H9 (cell line): ENCODE data around the gene HPCAL4. TPM values are rescaled to one million over a fixed set of nuclear protein-coding genes. Genes with fewer than 3 reads are reported as not detected.

Experiments used
- DNase-seq: peaks from one replicate; pipeline ENCODE4 v3.0.0-alpha.2; 2017
- H2AFZ ChIP-seq: one replicate; pipeline ENCODE4 v1.6.1; 2013; ENCODE audit warnings: mild to moderate bottlenecking, low read length, control low read depth, moderate library complexity
- H2AK5ac ChIP-seq: 2 replicates; pipeline ENCODE4 v1.6.1; 2013; ENCODE audit warnings: low read length, control low read depth, mixed read lengths; ENCODE audit not compliant: insufficient read length
- H2BK120ac ChIP-seq: one replicate; pipeline ENCODE4 v1.6.1; 2013; ENCODE audit warnings: low read depth, mild to moderate bottlenecking, low read length, control low read depth, inconsistent platforms; ENCODE audit not compliant: poor library complexity, severe bottlenecking
- H2BK12ac ChIP-seq: 2 replicates; pipeline ENCODE4 v1.6.1; 2013; ENCODE audit warnings: low read length, control low read depth, mixed read lengths, low read depth; ENCODE audit not compliant: insufficient read length
- H2BK15ac ChIP-seq: 2 replicates; pipeline ENCODE4 v1.6.1; 2013; ENCODE audit warnings: low read depth, low read length, control low read depth
- H2BK20ac ChIP-seq: one replicate; pipeline ENCODE4 v1.6.1; 2013; ENCODE audit warnings: low read depth, mild to moderate bottlenecking, low read length, control low read depth, inconsistent platforms; ENCODE audit not compliant: poor library complexity, severe bottlenecking
- H2BK5ac ChIP-seq: 2 replicates; pipeline ENCODE4 v1.6.1; 2013; ENCODE audit warnings: low read length, control low read depth, mixed read lengths; ENCODE audit not compliant: insufficient read length
- H3K14ac ChIP-seq: 2 replicates; pipeline ENCODE4 v1.6.1; 2013; ENCODE audit warnings: low read length, control low read depth; ENCODE audit not compliant: insufficient read depth
- H3K18ac ChIP-seq: 2 replicates; pipeline ENCODE4 v1.6.1; 2013; ENCODE audit warnings: low read depth, mild to moderate bottlenecking, mixed read lengths, low read length, control low read depth; ENCODE audit not compliant: insufficient read length
- H3K23ac ChIP-seq: 2 replicates; pipeline ENCODE4 v1.6.1; 2013; ENCODE audit warnings: low read length, control low read depth, mixed read lengths, low read depth; ENCODE audit not compliant: insufficient read length
- H3K23me2 ChIP-seq: 2 replicates; pipeline ENCODE4 v1.6.1; 2013; ENCODE audit warnings: low read depth, mild to moderate bottlenecking, mixed read lengths, low read length, control low read depth; ENCODE audit not compliant: insufficient read length, poor library complexity, severe bottlenecking
- H3K27ac ChIP-seq: 2 replicates; pipeline ENCODE4 v1.5.1; 2013; ENCODE audit warnings: low read length, control low read depth, mixed read lengths, low read depth; ENCODE audit not compliant: insufficient read length
- H3K27me3 ChIP-seq: 2 replicates; pipeline ENCODE4 v1.6.1; 2013; ENCODE audit warnings: low read length, control low read depth, inconsistent platforms; ENCODE audit not compliant: insufficient read depth
- H3K4ac ChIP-seq: 2 replicates; pipeline ENCODE4 v1.6.1; 2013; ENCODE audit warnings: low read depth, mild to moderate bottlenecking, control low read depth, inconsistent platforms, low read length, moderate library complexity
- H3K4me1 ChIP-seq: 2 replicates; pipeline ENCODE4 v1.6.1; 2013; ENCODE audit warnings: low read length, control low read depth, inconsistent platforms; ENCODE audit not compliant: insufficient read depth
- H3K4me2 ChIP-seq: 2 replicates; pipeline ENCODE4 v1.6.1; 2013; ENCODE audit warnings: low read length, control low read depth, mixed read lengths; ENCODE audit not compliant: insufficient read length, insufficient read depth
- H3K56ac ChIP-seq: 2 replicates; pipeline ENCODE4 v1.6.1; 2013; ENCODE audit warnings: low read depth, mild to moderate bottlenecking, mixed read lengths, low read length, control low read depth; ENCODE audit not compliant: insufficient read length
- H3K79me1 ChIP-seq: 2 replicates; pipeline ENCODE4 v1.6.1; 2013; ENCODE audit warnings: low read depth, mild to moderate bottlenecking, moderate library complexity, low read length, control low read depth, inconsistent platforms; ENCODE audit not compliant: insufficient read depth, poor library complexity, severe bottlenecking
- H3K79me2 ChIP-seq: 2 replicates; pipeline ENCODE4 v1.6.1; 2013; ENCODE audit warnings: low read length, control low read depth, inconsistent platforms; ENCODE audit not compliant: insufficient read depth
- H3K9ac ChIP-seq: 2 replicates; pipeline ENCODE4 v1.6.1; 2013; ENCODE audit warnings: low read length, control low read depth, mixed read lengths; ENCODE audit not compliant: insufficient read length; ENCODE audit errors: extremely low read depth
- H3K9me3 ChIP-seq: one replicate; pipeline ENCODE4 v1.6.1; 2013; ENCODE audit warnings: low read depth, low read length, inconsistent platforms; ENCODE audit not compliant: control insufficient read depth
- H3T11ph ChIP-seq: one replicate; pipeline ENCODE4 v1.6.1; 2013; ENCODE audit warnings: mild to moderate bottlenecking, low read length, control low read depth, inconsistent platforms
- H4K20me1 ChIP-seq: one replicate; pipeline ENCODE4 v1.6.1; 2013; ENCODE audit not compliant: control insufficient read depth, insufficient read length, insufficient read depth
- H4K5ac ChIP-seq: 2 replicates; pipeline ENCODE4 v1.6.1; 2013; ENCODE audit warnings: low read depth, mild to moderate bottlenecking, mixed read lengths, low read length, control low read depth; ENCODE audit not compliant: insufficient read length
- H4K8ac ChIP-seq: replicated peaks from 2 replicates; pipeline ENCODE4 v1.6.1; 2013; ENCODE audit warnings: low read length, control low read depth, mixed read lengths, low read depth; ENCODE audit not compliant: insufficient read length
- H4K91ac ChIP-seq: 2 replicates; pipeline ENCODE4 v1.6.1; 2013; ENCODE audit warnings: low read depth, mild to moderate bottlenecking, moderate library complexity, mixed read lengths, low read length, control low read depth; ENCODE audit not compliant: insufficient read length
- H3K27ac Mint-ChIP-seq, 3 experiments: 2 replicates in 2 of 3; 3 replicates in 1 of 3; pipeline ENCODE4 v1.8.0; 2020 to 2021; ENCODE audit warnings: mixed read lengths in 3 of 3, mild to moderate bottlenecking in 1 of 3, moderate library complexity in 1 of 3
- H3K27me3 Mint-ChIP-seq: 2 replicates; pipeline ENCODE4 v1.8.0; 2021; ENCODE audit warnings: low read depth, mild to moderate bottlenecking, moderate library complexity, mixed read lengths
- H3K36me3 Mint-ChIP-seq, 3 experiments: 2 replicates in 2 of 3; 3 replicates in 1 of 3; pipeline ENCODE4 v1.8.0; 2020 to 2021; ENCODE audit warnings: low read depth in 3 of 3, mixed read lengths in 3 of 3; ENCODE audit not compliant: insufficient read depth in 1 of 3
- H3K4me1 Mint-ChIP-seq, 2 experiments: 2 replicates each; pipeline ENCODE4 v1.8.0; 2020; ENCODE audit warnings: mixed read lengths in 2 of 2
- H3K4me3 Mint-ChIP-seq, 2 experiments: 2 replicates in 1 of 2; 3 replicates in 1 of 2; pipeline ENCODE4 v1.8.0; 2020 to 2021; ENCODE audit warnings: mild to moderate bottlenecking in 2 of 2, mixed read lengths in 2 of 2, moderate library complexity in 1 of 2
- H3K9me3 Mint-ChIP-seq, 2 experiments: 2 replicates in 1 of 2; 3 replicates in 1 of 2; pipeline ENCODE4 v1.8.0; 2020; ENCODE audit warnings: mild to moderate bottlenecking in 2 of 2, mixed read lengths in 2 of 2, moderate library complexity in 1 of 2
- CTCF ChIP-seq: fragments of 200-600 bp; sonication (generic); conservative IDR thresholded peaks from 3 replicates; pipeline ENCODE4 v1.8.0; 2021; ENCODE audit warnings: antibody characterized with exemption, mild to moderate bottlenecking
- WGBS: extraction: QIAGEN DNeasy Blood & Tissue Kit; methylation state at CpG from one replicate; pipeline ENCODE4 v1.1.7; 2013; ENCODE audit warnings: missing lambda C conversion rate, low lambda C conversion rate, mixed read lengths; ENCODE audit not compliant: insufficient read length; ENCODE audit errors: extremely low coverage; 5-methylcytosine and 5-hydroxymethylcytosine counted together
- long read RNA-seq: library from polyadenylated mRNA; unstranded; transcript quantifications from one replicate; pipeline ENCODE4 v2.0.0, GENCODE V29; 2020
- total RNA-seq: library from RNA; stranded (reverse); gene quantifications from 2 replicates; pipeline ENCODE4 v1.2.1, GENCODE V29; 2021

HPCAL4 gene
- total RNA-seq = 0.15 TPM in 2 replicates
- long read RNA-seq, full-length matches to known transcripts = 2 of 2 reads
- long read RNA-seq, partial matches to known transcripts = 0 of 2 reads
- long read RNA-seq, other reads (novel, unspliced or antisense) = 0 of 2 reads

DNA sequence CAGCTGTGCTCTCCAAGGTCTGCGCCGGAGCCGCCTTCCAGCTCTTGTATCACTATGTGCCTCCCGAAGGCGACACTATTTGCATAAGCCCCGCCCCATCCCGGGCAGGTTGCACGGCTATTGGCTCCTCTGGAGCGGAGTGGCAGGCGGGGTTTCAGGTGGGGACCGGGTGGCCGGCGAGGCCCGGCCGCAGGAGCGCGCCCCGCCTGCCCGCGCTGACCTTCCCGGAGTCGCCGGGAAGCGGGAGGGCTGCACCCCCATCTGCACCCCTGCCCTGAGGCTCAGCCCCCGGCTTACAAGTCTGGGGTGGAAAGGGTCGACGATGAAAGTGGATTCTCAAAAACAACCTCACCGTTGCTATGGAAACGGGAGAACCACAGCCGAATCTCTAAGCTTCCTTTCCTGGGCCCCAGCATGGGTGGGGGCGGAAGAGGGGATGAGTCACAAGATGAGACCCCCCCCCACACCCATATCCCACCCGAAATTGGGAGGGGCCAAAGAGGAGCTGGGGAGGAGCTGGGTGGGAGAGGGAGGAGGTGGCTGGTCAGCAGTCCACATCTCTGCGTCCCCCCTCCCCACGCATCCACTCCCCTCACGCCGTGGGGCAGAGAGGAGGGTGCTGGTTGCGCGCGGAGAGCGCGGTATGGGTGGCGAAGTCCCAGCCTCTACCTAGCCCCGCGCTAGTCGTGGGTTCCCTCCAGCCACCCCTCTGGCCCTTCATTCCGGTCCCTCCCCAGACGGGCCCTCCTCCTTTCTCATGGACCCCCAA lies at the start of gene HPCAL4:
TSS of gene HPCAL4 (minus strand) at position 51 of the 769 bp plus-strand sequence. CDS start 6,830 bp downstream, outside the sequence.
- H3K27me3 ChIP-seq = peaks cover 86% of the 10 kb centered on the region
- H3K4me2 ChIP-seq = peak within 1 kb of the TSS; percentile 32
- no peaks in the 10 kb centered on the region for H3K9me3 Mint-ChIP-seq
- no peak within 1 kb of the TSS for H3K4ac ChIP-seq
- peaks cover 100% of the 10 kb centered on the region for H3K27me3 Mint-ChIP-seq
- no peak within 1 kb of the TSS for H3K9ac ChIP-seq
- peaks cover 6 to 15% of the 10 kb centered on the region in 2 experiments for H3K4me1 Mint-ChIP-seq
- H3K27ac ChIP-seq = no peak within 1 kb of the TSS
- H2BK15ac ChIP-seq = no peak within 1 kb of the TSS
- no peak within 1 kb of the TSS for H2AK5ac ChIP-seq
- peak within 1 kb of the TSS; percentile 7 to 74; a peak in 4 of 5 replicates for H3K4me3 Mint-ChIP-seq
- no peaks in the 10 kb centered on the region for H3K4me1 ChIP-seq
- H3K56ac ChIP-seq = no peak within 1 kb of the TSS
- H3K23me2 ChIP-seq = peaks cover 12% of the 10 kb centered on the region
- no peak within 1 kb of the TSS for H2BK5ac ChIP-seq
- no peak within 1 kb of the TSS for H2BK20ac ChIP-seq
- DNase-seq = peak; percentile 97
- H3K18ac ChIP-seq = peak within 1 kb of the TSS; percentile 66
- H4K91ac ChIP-seq = no peak within 1 kb of the TSS
- no peaks in the 10 kb centered on the region for H3K79me1 ChIP-seq
- no peak within 1 kb of the TSS for H2BK120ac ChIP-seq
- no peak within 1 kb of the TSS for H2BK12ac ChIP-seq
- no peak within 1 kb of the TSS for H2AFZ ChIP-seq
- TF ChIP-seq CTCF = no peak
- H4K5ac ChIP-seq = no peak within 1 kb of the TSS
- H4K8ac ChIP-seq = no peak within 1 kb of the TSS
- peak within 1 kb of the TSS; percentile 14; the same call in 1 of the 2 replicates for H3K14ac ChIP-seq
- H3K79me2 ChIP-seq = no peaks in the 10 kb centered on the region
- H3T11ph ChIP-seq = no peak within 1 kb of the TSS
- H4K20me1 ChIP-seq = no peaks in the 10 kb centered on the region
- no peaks in the 10 kb centered on the region for H3K9me3 ChIP-seq
- WGBS = no CpG with 5 or more reads among the region's 47 CpGs
- no peaks in the 10 kb centered on the region for H3K36me3 Mint-ChIP-seq
- no peak within 1 kb of the TSS for H3K27ac Mint-ChIP-seq
- H3K23ac ChIP-seq = no peak within 1 kb of the TSS
